Natural killer cell (primary cell): Measurements from ENCODE around the gene ITGA1. TPM values are rescaled to one million over a fixed set of nuclear protein-coding genes. Genes with fewer than 3 reads are reported as not detected.

Experiments
- ATAC-seq, 3 donors: fragments of 150-1000 bp in 2 of 3; fragments of 200-7000 bp in 1 of 3; cut with Tn5 transposase; 1 replicate in 1 of 3; 2 replicates in 2 of 3; pipeline ENCODE4 v1.10.0; 2021; ENCODE audit warnings: mild to moderate bottlenecking in 2 of 3, moderate library complexity in 2 of 3
- DNase-seq, 2 donors: peaks; one replicate each; pipeline versions ENCODE4 v3.0.0 to v3.0.0-alpha.2; 2013 to 2021; ENCODE audit warnings: mixed read lengths in 1 of 2
- H3K27ac ChIP-seq: one replicate; pipeline ENCODE4 v1.5.1; 2013; ENCODE audit warnings: mild to moderate bottlenecking, low read length
- H3K27me3 ChIP-seq: one replicate; pipeline ENCODE4 v1.6.1; 2013; ENCODE audit warnings: low read length; ENCODE audit not compliant: control insufficient read depth, insufficient read depth
- H3K36me3 ChIP-seq: one replicate; pipeline ENCODE4 v1.6.1; 2013; ENCODE audit warnings: low read length; ENCODE audit not compliant: control insufficient read depth, insufficient read depth
- H3K4me1 ChIP-seq: one replicate; pipeline ENCODE4 v1.6.1; 2013; ENCODE audit warnings: low read length; ENCODE audit not compliant: control insufficient read depth, insufficient read depth
- H3K4me3 ChIP-seq: one replicate; pipeline ENCODE4 v1.5.1; 2013; ENCODE audit warnings: low read length
- H3K9me3 ChIP-seq: one replicate; pipeline ENCODE4 v1.6.1; 2013; ENCODE audit warnings: low read length; ENCODE audit not compliant: control insufficient read depth, insufficient read depth
- H3K27ac Mint-ChIP-seq, 2 donors: one replicate each; pipeline ENCODE4 v1.8.0; 2022; ENCODE audit warnings: mild to moderate bottlenecking in 2 of 2, mixed read lengths in 2 of 2, moderate library complexity in 1 of 2
- H3K27me3 Mint-ChIP-seq, 2 donors: one replicate each; pipeline ENCODE4 v1.8.0; 2022; ENCODE audit warnings: low read depth in 2 of 2, mixed read lengths in 2 of 2
- H3K36me3 Mint-ChIP-seq: one replicate; pipeline ENCODE4 v1.8.0; 2022; ENCODE audit warnings: mixed read lengths
- H3K4me1 Mint-ChIP-seq, 2 donors: one replicate each; pipeline ENCODE4 v1.8.0; 2022; ENCODE audit warnings: mixed read lengths in 2 of 2
- H3K4me3 Mint-ChIP-seq: one replicate; pipeline ENCODE4 v1.8.0; 2022; ENCODE audit warnings: mild to moderate bottlenecking, moderate library complexity, mixed read lengths
- H3K9me3 Mint-ChIP-seq, 2 donors: one replicate each; pipeline ENCODE4 v1.8.0; 2022; ENCODE audit warnings: mixed read lengths in 2 of 2
- CTCF ChIP-seq: fragments of 200-600 bp; IDR thresholded peaks from one replicate; pipeline ENCODE4 v1.8.0; 2022; ENCODE audit warnings: antibody characterized with exemption
- WGBS: methylation state at CpG from one replicate; pipeline ENCODE4 v1.1.7; 2013; ENCODE audit warnings: missing lambda C conversion rate; ENCODE audit not compliant: insufficient coverage; 5-methylcytosine and 5-hydroxymethylcytosine counted together
- intact Hi-C: fragments of 100-400 bp; cut with micrococcal nuclease; formaldehyde crosslinking; loops from one replicate; pipeline ENCODE4 v1.14.2; 2022
- total RNA-seq, 4 donors: library from RNA; stranded (reverse); fragments of 120-200 nt in 1 of 4; gene quantifications; one replicate each; pipeline versions ENCODE4 v1.2.3 to v1.2.4, GENCODE V29; 2013 to 2022

The ITGA1 gene
- total RNA-seq, 3 donors from 2014 or later (not counting 1 experiment from before 2014, with no cell fraction given) = 0.45 to 0.82 (median 0.47) TPM

DNA sequence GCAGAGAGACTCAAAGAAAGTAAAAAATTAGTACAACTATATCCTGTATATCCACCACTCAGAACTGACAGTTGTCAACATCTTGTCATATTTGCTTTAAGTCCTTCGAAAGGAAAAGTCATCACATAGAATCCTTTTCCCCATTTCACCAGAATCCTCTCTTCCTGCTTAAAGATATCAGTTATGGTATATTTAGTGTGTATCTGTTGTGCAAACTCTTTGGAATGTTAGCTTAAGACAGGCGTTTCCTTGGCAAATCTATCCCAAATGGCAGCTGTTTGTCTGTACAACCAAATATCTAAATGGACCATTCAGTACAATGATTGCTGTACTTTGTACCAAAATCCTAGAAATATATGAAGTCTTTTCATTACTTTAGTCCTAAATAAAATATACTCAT is 98.5 kb downstream of the ITGA1 start:
- Mint-ChIP-seq H3K4me1 (no peaks in the 10 kb centered on the region), H3K27ac (no peak overlapping the region), H3K9me3 (peaks cover 0 to 2% of the 10 kb centered on the region in 2 donors), H3K27me3 (peaks cover 5 to 13% of the 10 kb centered on the region in 2 donors), H3K4me3 (no peak overlapping the region), H3K36me3 (no peaks in the 10 kb centered on the region)
- no peak for ATAC-seq
- intact Hi-C loops = no loop called here
- Histone ChIP-seq H3K4me3 (no peak overlapping the region), H3K9me3 (no peaks in the 10 kb centered on the region), H3K27ac (no peak overlapping the region), H3K4me1 (no peaks in the 10 kb centered on the region), H3K36me3 (no peaks in the 10 kb centered on the region), H3K27me3 (no peaks in the 10 kb centered on the region)
- TF ChIP-seq CTCF = no peak
- 89% methylated on average over 1 of the region's 2 CpGs for whole genome bisulfite sequencing
- DNase-seq = no peak

GRCh38 chr5:52887066-52887465 is 99.3 kb downstream of the ITGA1 start:
- 89% methylated on average over 2 of the region's 2 CpGs for WGBS
- no peak for TF ChIP-seq CTCF
- Mint-ChIP-seq H3K27me3 (peaks cover 5 to 13% of the 10 kb centered on the region in 2 donors), H3K36me3 (no peaks in the 10 kb centered on the region), H3K9me3 (peaks cover 0 to 2% of the 10 kb centered on the region in 2 donors), H3K27ac (no peak overlapping the region), H3K4me1 (no peaks in the 10 kb centered on the region), H3K4me3 (no peak overlapping the region)
- Histone ChIP-seq H3K4me1 (no peaks in the 10 kb centered on the region), H3K4me3 (no peak overlapping the region), H3K36me3 (no peaks in the 10 kb centered on the region), H3K27me3 (no peaks in the 10 kb centered on the region), H3K27ac (no peak overlapping the region), H3K9me3 (no peaks in the 10 kb centered on the region)
- ATAC-seq = no peak
- no peak for DNase-seq
- intact Hi-C loops = no loop called here

DNA sequence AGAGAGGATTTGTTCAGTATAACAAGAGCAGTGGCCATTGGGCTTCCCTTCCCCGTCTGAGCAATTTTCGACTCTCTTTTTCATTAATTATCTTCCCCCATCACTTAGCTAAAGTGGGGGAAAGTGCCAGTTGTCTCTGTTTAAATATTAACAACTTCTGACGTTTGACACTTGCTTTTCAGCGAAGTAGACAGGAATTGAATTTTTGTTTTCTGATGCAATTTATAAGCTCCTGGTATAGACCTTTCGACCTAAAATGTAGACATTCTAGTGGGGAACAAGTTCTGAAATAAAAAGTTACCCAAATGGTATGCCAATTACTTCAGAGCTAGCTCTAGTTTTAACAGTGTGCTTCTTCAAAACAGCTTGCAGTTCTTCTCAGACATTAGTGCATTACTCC is 100.6 kb downstream of the ITGA1 start:
- ATAC-seq = no peak
- Histone ChIP-seq H3K4me3 (no peak overlapping the region), H3K36me3 (no peaks in the 10 kb centered on the region), H3K27me3 (no peaks in the 10 kb centered on the region), H3K9me3 (no peaks in the 10 kb centered on the region), H3K4me1 (no peaks in the 10 kb centered on the region), H3K27ac (no peak overlapping the region)
- H3K27ac Mint-ChIP-seq = no peak overlapping the region
- H3K4me3 Mint-ChIP-seq = no peak overlapping the region
- no peak for TF ChIP-seq CTCF
- peaks cover 5 to 13% of the 10 kb centered on the region in 2 donors for H3K27me3 Mint-ChIP-seq
- no peaks in the 10 kb centered on the region for H3K36me3 Mint-ChIP-seq
- peaks cover 0 to 2% of the 10 kb centered on the region in 2 donors for H3K9me3 Mint-ChIP-seq
- DNase-seq = no peak
- WGBS = 82% methylated on average over 3 of the region's 5 CpGs
- intact Hi-C loops = no loop called here
- H3K4me1 Mint-ChIP-seq = no peaks in the 10 kb centered on the region

- H3K36me3 ChIP-seq = no peaks in the 10 kb centered on the region
- H3K9me3 ChIP-seq = no peaks in the 10 kb centered on the region
- H3K27ac ChIP-seq = no peak overlapping the region
- 94% methylated on average over 5 of the region's 6 CpGs for WGBS
- no peak for ATAC-seq
- TF ChIP-seq CTCF = no peak
- H3K4me3 Mint-ChIP-seq = no peak overlapping the region
- H3K4me1 ChIP-seq = no peaks in the 10 kb centered on the region
- H3K4me1 Mint-ChIP-seq = no peaks in the 10 kb centered on the region
- H3K9me3 Mint-ChIP-seq = no peaks in the 10 kb centered on the region
- H3K27me3 Mint-ChIP-seq = peaks cover 8 to 23% of the 10 kb centered on the region in 2 donors
- intact Hi-C loops = no loop called here
- H3K27ac Mint-ChIP-seq = no peak overlapping the region
- H3K27me3 ChIP-seq = no peaks in the 10 kb centered on the region
- H3K36me3 Mint-ChIP-seq = no peaks in the 10 kb centered on the region
- no peak overlapping the region for H3K4me3 ChIP-seq
- no peak for DNase-seq
Observed at GRCh38 chr5:52892242-52892878, 104.6 kb downstream of the ITGA1 start.
